Testis (tissue), 2 donors: Measurements from ENCODE around the gene BSND.

Experiments
- CTCF ChIP-seq, 3 experiments: fragments of 450-650 bp in 2 of 3; fragments of 200-600 bp in 1 of 3; sonication (generic) in 1 of 3; IDR thresholded peaks; one replicate each; pipeline ENCODE4 v1.5.1; 2016 to 2019; ENCODE audit warnings: antibody characterized with exemption in 3 of 3, mild to moderate bottlenecking in 2 of 3, moderate library complexity in 1 of 3
- POLR2A ChIP-seq: fragments of 450-650 bp; IDR thresholded peaks from one replicate; pipeline ENCODE4 v1.6.1; 2017; ENCODE audit warnings: antibody characterized with exemption, mild to moderate bottlenecking, moderate library complexity

DNA sequence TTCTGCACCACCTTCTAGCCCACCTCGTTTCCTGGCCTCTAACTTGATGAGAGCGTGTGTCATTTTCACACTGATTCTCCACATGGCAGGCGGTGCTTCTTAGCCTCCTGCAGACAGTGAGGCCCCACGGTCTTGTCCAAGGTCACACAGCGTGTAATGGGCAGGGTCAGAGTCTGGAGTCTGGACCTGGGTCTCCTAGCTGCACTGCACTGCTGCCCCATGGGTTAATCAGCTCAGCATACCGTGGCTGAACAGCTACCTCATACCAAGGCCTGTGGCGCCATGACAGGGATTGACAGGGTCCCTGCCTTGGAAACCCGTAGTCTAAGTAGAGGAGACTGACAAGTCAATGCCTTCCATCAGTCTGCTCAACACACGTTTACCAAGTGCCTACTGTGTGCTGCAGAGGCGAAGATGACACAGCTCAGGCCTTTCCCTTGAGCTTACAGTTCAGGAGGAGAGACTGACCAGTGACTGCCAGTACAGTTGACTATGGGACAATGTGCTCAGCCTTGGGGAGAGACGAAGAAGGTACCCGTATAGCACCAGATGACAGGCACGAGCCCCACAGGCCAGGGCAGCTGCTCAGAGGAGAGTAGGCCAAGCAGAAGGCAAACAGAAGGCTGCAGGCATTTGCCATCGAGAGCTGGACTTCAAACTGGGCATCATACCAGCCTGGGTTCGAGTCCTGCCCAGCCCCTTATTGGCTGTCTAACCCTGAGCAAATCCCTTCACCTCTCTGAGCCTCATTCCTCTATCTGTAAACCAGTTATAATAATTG lies 46.1 kb downstream of the BSND start:
- TF ChIP-seq CTCF (IDR thresholded peaks at IDR 0.05) (no peak), POLR2A (no peak)
